Choroid plexus epithelial cell (primary cell): ENCODE results near the gene RBBP8NL.

Experiments used
- DNase-seq: peaks from one replicate; pipeline ENCODE4 v3.0.0-alpha.2; 2010; ENCODE audit warnings: low read depth
- H3K4me3 ChIP-seq: 2 replicates; pipeline ENCODE4 v1.5.1; 2011; ENCODE audit warnings: low read depth, mild to moderate bottlenecking, control low read depth, low read length, moderate library complexity
- TF ChIP-seq, protein P1 (sequence below): conservative IDR thresholded peaks from 2 replicates; pipeline ENCODE4 v1.5.1; 2011; ENCODE audit warnings: low read depth, mild to moderate bottlenecking, control low read depth, inconsistent platforms, low read length, moderate library complexity

Gene RBBP8NL

GRCh38 chr20:62409931-62410745, 17.2 kb downstream of the RBBP8NL start:
- no peak overlapping the region for H3K4me3 ChIP-seq
- TF ChIP-seq, protein P1, sequence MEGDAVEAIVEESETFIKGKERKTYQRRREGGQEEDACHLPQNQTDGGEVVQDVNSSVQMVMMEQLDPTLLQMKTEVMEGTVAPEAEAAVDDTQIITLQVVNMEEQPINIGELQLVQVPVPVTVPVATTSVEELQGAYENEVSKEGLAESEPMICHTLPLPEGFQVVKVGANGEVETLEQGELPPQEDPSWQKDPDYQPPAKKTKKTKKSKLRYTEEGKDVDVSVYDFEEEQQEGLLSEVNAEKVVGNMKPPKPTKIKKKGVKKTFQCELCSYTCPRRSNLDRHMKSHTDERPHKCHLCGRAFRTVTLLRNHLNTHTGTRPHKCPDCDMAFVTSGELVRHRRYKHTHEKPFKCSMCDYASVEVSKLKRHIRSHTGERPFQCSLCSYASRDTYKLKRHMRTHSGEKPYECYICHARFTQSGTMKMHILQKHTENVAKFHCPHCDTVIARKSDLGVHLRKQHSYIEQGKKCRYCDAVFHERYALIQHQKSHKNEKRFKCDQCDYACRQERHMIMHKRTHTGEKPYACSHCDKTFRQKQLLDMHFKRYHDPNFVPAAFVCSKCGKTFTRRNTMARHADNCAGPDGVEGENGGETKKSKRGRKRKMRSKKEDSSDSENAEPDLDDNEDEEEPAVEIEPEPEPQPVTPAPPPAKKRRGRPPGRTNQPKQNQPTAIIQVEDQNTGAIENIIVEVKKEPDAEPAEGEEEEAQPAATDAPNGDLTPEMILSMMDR = peak; percentile 77
- DNase-seq = peak; percentile 26

GRCh38 chr20:62409086-62409853, 18.1 kb downstream of the RBBP8NL start:
- H3K4me3 ChIP-seq = no peak overlapping the region
- no peak for DNase-seq
- TF ChIP-seq, protein P1 = no peak

- DNase-seq = no peak
- TF ChIP-seq, protein P1 = no peak
- no peak overlapping the region for H3K4me3 ChIP-seq
Measured at GRCh38 chr20:62408640-62409039, 18.7 kb downstream of the RBBP8NL start.

DNA sequence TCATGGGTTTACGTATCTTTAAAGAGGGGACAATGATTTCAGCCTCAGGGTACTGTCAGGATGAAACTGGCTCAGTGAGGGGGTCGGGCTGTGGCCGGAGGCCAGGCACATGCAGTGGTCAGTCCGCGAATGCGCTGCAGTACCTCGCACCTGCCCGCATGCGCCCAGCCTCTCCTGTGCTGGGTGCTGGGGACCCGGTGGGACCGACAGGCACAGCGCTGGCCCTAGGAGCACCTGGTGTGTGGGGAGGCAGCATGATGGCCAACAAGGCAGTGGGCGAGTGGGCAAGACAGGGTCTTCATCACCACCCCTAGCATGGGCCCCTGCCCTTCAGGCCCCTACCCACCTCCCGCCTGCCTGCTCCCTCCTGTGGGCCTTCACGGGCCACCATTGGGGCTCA, 19.3 kb downstream of the RBBP8NL start:
- TF ChIP-seq, protein P1 = no peak
- no peak overlapping the region for H3K4me3 ChIP-seq
- DNase-seq = no peak

DNA sequence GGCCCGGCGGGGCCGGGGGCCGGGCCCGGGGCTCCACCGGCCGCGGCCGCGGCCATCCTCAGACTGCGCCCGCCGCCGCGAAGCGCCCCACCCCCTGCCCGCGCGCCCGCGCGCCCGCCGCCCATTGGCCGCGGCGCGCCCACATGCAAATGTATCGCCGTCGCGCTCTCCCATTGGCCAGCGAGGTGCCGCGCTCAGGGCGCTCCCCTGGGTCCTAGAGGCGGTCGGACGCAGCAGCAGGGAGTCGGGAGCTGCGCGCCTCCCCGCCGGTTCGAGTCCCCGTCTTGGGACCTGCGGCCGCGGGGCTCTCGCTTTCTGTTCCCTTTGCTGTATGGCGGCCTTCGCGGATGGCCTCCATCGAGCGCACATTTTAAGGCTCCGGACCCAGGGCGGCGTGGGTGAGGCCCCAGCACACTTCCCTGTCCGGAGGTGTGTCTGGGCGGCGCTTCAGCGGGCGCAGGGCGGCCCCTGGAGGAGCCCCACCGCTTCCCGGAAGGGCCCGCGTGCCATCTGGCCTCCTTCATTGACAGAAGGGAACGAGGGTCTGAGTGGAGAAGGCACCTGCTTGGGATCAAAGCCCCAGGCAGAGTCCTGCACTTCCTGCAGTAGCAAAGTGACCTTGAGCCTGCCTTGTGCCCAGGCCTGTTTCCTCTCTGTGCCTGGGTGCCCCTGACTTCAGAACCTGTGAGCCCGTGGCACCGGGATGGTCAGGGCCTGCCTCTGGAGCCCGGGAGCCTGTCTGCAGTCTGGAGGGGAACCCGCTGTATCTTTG, 19.9 kb downstream of the RBBP8NL start, which contains the start of gene CABLES2:
CABLES2 (minus strand) TSS at position 65 of the 772 bp plus-strand sequence; CDS start at position 56, 9 bp downstream.
- TF ChIP-seq, protein P1 = no peak
- DNase-seq = peak; percentile 95
- H3K4me3 ChIP-seq = peak within 1 kb of the TSS; percentile 61

GRCh38 chr20:62406635-62407176, 20.6 kb downstream of the RBBP8NL start:
- TF ChIP-seq, protein P1 = no peak
- peak overlapping the region; percentile 61 for H3K4me3 ChIP-seq
- no peak for DNase-seq
